GM23248 (cell line): Measurements from ENCODE around the gene ATP12A.

Source experiments
- EZH2 ChIP-seq: fragments of 200-600 bp; sonication (generic); IDR thresholded peaks from 2 replicates; pipeline ENCODE4 v1.6.1; 2018; ENCODE audit warnings: antibody characterized with exemption, mild to moderate bottlenecking; ENCODE audit not compliant: insufficient read depth, poor library complexity, severe bottlenecking
- EZH2phosphoT487 ChIP-seq: fragments of 200-600 bp; sonication (generic); IDR thresholded peaks from 2 replicates; pipeline ENCODE4 v1.6.1; 2018; ENCODE audit warnings: antibody characterized with exemption, moderate library complexity, mild to moderate bottlenecking, low read depth; ENCODE audit not compliant: insufficient read depth

DNA sequence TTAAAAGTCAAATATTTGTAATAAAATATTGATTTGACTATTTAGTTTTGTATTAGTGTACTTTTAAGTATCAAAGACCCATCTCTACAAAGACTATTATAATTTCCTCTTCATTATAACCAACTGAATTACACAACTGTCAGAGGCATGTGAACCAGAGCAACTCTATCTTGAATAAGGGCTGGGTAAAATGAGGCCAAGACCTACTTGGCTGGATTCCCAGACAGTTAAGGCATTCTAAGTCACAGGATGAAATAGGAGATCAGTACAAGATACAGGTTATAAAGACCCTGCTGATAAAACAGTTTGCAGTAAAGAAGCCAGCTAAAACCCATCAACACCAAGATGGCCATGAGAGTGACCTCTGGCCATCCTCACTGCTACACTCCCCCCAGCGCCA lies 36.2 kb upstream of the ATP12A start:
- TF ChIP-seq EZH2 = no peak
- no peak for TF ChIP-seq EZH2phosphoT487
